Progenitor cell of endocrine pancreas (in vitro differentiated cells): ENCODE data around the gene RNF115. TPM values are rescaled to one million over a fixed set of nuclear protein-coding genes. Genes with fewer than 3 reads are reported as not detected.
"Not testable (repeated sequence)": the region's sequence is repeated elsewhere in the genome, so short reads cannot be mapped to it uniquely, and the experiment has no call there.

ENCODE experiments used
- DNase-seq: peaks from one replicate; pipeline ENCODE4 v3.0.0; 2021; ENCODE audit warnings: low spot score; ENCODE audit not compliant: unreplicated experiment
- H3K27ac Mint-ChIP-seq: 2 replicates; pipeline ENCODE4 v1.8.0; 2021; ENCODE audit warnings: mild to moderate bottlenecking, moderate library complexity, mixed read lengths
- H3K27me3 Mint-ChIP-seq: 2 replicates; pipeline ENCODE4 v1.8.0; 2021; ENCODE audit warnings: mixed read lengths
- H3K36me3 Mint-ChIP-seq: 2 replicates; pipeline ENCODE4 v1.8.0; 2022; ENCODE audit warnings: mixed read lengths; ENCODE audit not compliant: insufficient read depth
- H3K4me1 Mint-ChIP-seq: 2 replicates; pipeline ENCODE4 v1.8.0; 2021; ENCODE audit warnings: low read depth, mixed read lengths
- H3K4me3 Mint-ChIP-seq: 2 replicates; pipeline ENCODE4 v1.8.0; 2021; ENCODE audit warnings: low read depth, mild to moderate bottlenecking, moderate library complexity, mixed read lengths
- H3K9me3 Mint-ChIP-seq: 2 replicates; pipeline ENCODE4 v1.8.0; 2021; ENCODE audit warnings: low read depth, mixed read lengths
- total RNA-seq: library from RNA; stranded (reverse); gene quantifications from 2 replicates; pipeline ENCODE4 v1.2.1, GENCODE V29; 2021
- TF ChIP-seq, protein P1 (sequence below): fragments of 200-600 bp; sonication (generic); IDR thresholded peaks from one replicate; pipeline ENCODE4 v1.5.0; 2021; ENCODE audit warnings: antibody characterized with exemption, mild to moderate bottlenecking; ENCODE audit not compliant: unreplicated experiment

RNF115 gene
- total RNA-seq, 1 donor from 2014 or later = 14.5 TPM

GRCh38 chr1:145778146-145778540 is 45.8 kb downstream of the RNF115 start:
- Mint-ChIP-seq H3K4me3 (no peak overlapping the region), H3K9me3 (no peaks in the 10 kb centered on the region), H3K27ac (no peak overlapping the region), H3K4me1 (peaks cover 24% of the 10 kb centered on the region), H3K36me3 (peaks cover 6% of the 10 kb centered on the region), H3K27me3 (no peaks in the 10 kb centered on the region)
- no peak for DNase-seq
- TF ChIP-seq, protein P1, sequence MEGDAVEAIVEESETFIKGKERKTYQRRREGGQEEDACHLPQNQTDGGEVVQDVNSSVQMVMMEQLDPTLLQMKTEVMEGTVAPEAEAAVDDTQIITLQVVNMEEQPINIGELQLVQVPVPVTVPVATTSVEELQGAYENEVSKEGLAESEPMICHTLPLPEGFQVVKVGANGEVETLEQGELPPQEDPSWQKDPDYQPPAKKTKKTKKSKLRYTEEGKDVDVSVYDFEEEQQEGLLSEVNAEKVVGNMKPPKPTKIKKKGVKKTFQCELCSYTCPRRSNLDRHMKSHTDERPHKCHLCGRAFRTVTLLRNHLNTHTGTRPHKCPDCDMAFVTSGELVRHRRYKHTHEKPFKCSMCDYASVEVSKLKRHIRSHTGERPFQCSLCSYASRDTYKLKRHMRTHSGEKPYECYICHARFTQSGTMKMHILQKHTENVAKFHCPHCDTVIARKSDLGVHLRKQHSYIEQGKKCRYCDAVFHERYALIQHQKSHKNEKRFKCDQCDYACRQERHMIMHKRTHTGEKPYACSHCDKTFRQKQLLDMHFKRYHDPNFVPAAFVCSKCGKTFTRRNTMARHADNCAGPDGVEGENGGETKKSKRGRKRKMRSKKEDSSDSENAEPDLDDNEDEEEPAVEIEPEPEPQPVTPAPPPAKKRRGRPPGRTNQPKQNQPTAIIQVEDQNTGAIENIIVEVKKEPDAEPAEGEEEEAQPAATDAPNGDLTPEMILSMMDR = no peak

GRCh38 chr1:145777357-145778145 is 46.3 kb downstream of the RNF115 start:
- H3K4me1 Mint-ChIP-seq = peaks cover 28% of the 10 kb centered on the region

DNA sequence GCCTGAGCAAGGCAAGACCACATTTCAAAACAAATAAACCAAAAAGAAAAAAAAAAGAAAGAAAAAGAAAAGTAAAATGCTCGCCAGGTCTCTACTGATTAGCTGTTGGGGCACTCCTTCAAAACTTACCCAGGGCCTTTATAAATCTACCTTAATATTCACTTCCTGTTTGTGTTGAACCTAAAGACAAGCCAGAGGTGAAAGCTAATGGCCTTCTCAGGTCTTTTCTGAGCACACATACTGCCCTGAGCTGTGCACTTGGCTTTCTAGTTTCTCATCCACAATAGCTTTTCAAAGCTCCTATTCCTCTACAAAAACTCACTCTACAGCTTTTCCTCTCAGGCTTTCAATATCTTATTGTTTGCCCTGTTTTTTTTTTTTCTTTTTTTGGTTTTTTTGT is 50.5 kb downstream of the RNF115 start:
- TF ChIP-seq, protein P1 = no peak
- Mint-ChIP-seq H3K9me3 (peaks cover 6% of the 10 kb centered on the region), H3K4me1 (peaks cover 17% of the 10 kb centered on the region), H3K4me3 (no peak overlapping the region), H3K36me3 (peaks cover 25% of the 10 kb centered on the region), H3K27me3 (no peaks in the 10 kb centered on the region), H3K27ac (peak overlapping the region; percentile 94)
- DNase-seq = no peak

More at GRCh38 chr1:145777357-145778145, 46.3 kb downstream of the RNF115 start:
- Mint-ChIP-seq H3K27me3 (no peaks in the 10 kb centered on the region), H3K36me3 (peaks cover 11% of the 10 kb centered on the region), H3K4me3 (no peak overlapping the region), H3K27ac (no peak overlapping the region), H3K9me3 (peaks cover 5% of the 10 kb centered on the region)
- DNase-seq = no peak
- TF ChIP-seq, protein P1 = no peak

DNA sequence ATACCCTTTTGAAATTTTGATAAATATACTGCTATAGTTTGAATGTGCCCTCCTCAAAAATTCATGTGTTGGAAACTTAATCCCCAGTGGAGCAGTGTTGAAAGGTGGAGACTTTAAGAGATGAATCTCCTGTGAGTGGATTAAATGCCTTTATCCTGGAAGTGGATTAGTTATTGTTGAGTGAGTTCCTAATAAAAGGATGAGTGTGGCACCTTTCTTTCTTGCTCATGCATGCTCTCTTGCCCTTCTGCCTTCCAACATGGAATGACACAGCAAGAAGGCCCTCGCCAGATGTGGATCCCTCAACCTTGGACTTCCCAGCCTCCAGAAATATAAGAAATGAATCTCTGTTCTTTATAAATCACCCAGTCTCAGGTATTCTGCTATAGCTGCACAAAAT is 52.8 kb downstream of the RNF115 start:
- Mint-ChIP-seq H3K27me3 (no peaks in the 10 kb centered on the region), H3K9me3 (peaks cover 6% of the 10 kb centered on the region), H3K27ac (no peak overlapping the region), H3K36me3 (peaks cover 33% of the 10 kb centered on the region), H3K4me3 (no peak overlapping the region), H3K4me1 (peaks cover 16% of the 10 kb centered on the region)
- DNase-seq = no peak
- TF ChIP-seq, protein P1 = no peak

DNA sequence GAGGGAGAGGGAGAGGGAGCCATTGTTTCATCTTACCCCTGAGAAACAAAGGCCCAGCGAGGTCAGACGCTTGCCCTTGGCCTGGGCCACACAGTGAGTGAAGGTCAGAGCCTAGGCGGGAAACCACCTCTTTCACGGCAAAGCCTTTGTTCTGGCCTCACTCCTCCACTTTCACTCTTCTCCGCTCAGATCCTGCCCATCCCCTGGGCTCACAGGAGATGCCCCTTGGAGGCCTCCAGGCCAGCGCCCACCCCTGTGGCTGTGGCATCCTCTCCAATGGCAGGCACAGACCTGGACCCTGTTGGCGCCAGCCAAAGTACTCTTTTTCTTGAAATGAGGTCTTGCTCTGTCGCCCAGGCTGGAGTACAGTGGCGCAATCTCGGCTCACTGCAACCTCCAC is 55.9 kb downstream of the RNF115 start:
- DNase-seq, H3K9me3 Mint-ChIP-seq, H3K4me3 Mint-ChIP-seq, H3K27me3 Mint-ChIP-seq: not testable (repeated sequence)
- Mint-ChIP-seq H3K27ac (peak overlapping the region; percentile 94), H3K4me1 (peaks cover 15% of the 10 kb centered on the region), H3K36me3 (peaks cover 43% of the 10 kb centered on the region)

GRCh38 chr1:145766926-145767325 is 57.0 kb downstream of the RNF115 start:
- not testable (repeated sequence) for H3K27me3 Mint-ChIP-seq, H3K27ac Mint-ChIP-seq, H3K4me3 Mint-ChIP-seq, DNase-seq, H3K9me3 Mint-ChIP-seq, H3K4me1 Mint-ChIP-seq
- peaks cover 41% of the 10 kb centered on the region for H3K36me3 Mint-ChIP-seq

GRCh38 chr1:145765585-145766360 is 58.1 kb downstream of the RNF115 start:
- Mint-ChIP-seq H3K27ac (peak overlapping the region; percentile 85), H3K36me3 (peaks cover 41% of the 10 kb centered on the region)
- H3K9me3 Mint-ChIP-seq, DNase-seq, H3K27me3 Mint-ChIP-seq, H3K4me1 Mint-ChIP-seq, H3K4me3 Mint-ChIP-seq: not testable (repeated sequence)

GRCh38 chr1:145765127-145765526 is 58.8 kb downstream of the RNF115 start:
- H3K27ac Mint-ChIP-seq = peak overlapping the region; percentile 80
- peaks cover 46% of the 10 kb centered on the region for H3K36me3 Mint-ChIP-seq
- not testable (repeated sequence) for H3K4me1 Mint-ChIP-seq, H3K9me3 Mint-ChIP-seq, H3K27me3 Mint-ChIP-seq, H3K4me3 Mint-ChIP-seq, DNase-seq
